Stimulated activated memory B cell treated with anti-CD40 and anti-IgM and Interleukin-4, amounts not matched to agents 10 μg/mL and 1 μg/mL and 100 μg/mL, for 72 hours (primary cell): ENCODE results near the gene MARCHF3.
"Not testable (repeated sequence)": the region's sequence is repeated elsewhere in the genome, so short reads cannot be mapped to it uniquely, and the experiment has no call there.

Source experiments
- ATAC-seq: fragments of 150-1000 bp; cut with Tn5 transposase; 2 replicates; pipeline ENCODE4 v1.10.0; 2021
- H3K27ac Mint-ChIP-seq: one replicate; pipeline ENCODE4 v1.8.0; 2022; ENCODE audit warnings: mild to moderate bottlenecking, mixed read lengths
- H3K27me3 Mint-ChIP-seq: one replicate; pipeline ENCODE4 v1.8.0; 2022; ENCODE audit warnings: mixed read lengths
- H3K36me3 Mint-ChIP-seq: one replicate; pipeline ENCODE4 v1.8.0; 2022; ENCODE audit warnings: mixed read lengths
- H3K4me1 Mint-ChIP-seq: one replicate; pipeline ENCODE4 v1.8.0; 2022; ENCODE audit warnings: mixed read lengths
- H3K4me3 Mint-ChIP-seq: one replicate; pipeline ENCODE4 v1.8.0; 2022; ENCODE audit warnings: mild to moderate bottlenecking, moderate library complexity, mixed read lengths
- H3K9me3 Mint-ChIP-seq: one replicate; pipeline ENCODE4 v1.8.0; 2022; ENCODE audit warnings: mixed read lengths

MARCHF3 gene

DNA sequence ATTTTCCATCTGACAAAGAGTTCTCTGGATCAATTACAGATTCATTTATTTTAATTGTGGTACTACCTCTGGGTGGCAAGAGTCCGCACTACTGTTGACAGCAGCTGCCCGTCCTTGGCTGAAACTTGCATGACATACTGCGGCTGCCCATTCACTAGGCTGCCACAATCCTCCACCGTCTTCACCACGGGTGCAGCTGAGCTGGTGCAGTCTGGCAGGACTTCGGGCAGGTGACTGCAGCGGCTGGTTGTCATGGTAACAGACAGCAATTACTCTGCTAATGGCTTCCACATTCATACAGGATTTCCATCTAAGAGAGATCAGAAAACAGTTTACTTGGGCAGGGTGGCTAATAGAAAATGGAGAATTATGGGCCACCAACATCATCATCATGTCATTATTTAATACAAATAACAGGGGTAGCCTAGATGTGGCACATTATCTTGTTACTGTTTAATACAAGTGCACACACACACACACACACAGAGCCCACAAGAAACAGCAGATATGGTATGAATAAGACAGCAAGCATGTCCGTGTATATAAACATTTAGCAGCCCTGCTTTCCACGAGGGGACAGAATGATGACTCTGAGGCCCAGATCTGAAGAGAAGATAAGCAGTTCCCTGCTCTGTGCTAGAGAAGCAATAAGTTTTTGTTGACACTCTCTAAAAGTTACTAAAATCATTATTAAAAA is 112.3 kb downstream of the MARCHF3 start:
- Mint-ChIP-seq H3K27me3 (no peaks in the 10 kb centered on the region), H3K4me3 (no peak overlapping the region), H3K9me3 (no peaks in the 10 kb centered on the region), H3K27ac (no peak overlapping the region), H3K4me1 (peaks cover 21% of the 10 kb centered on the region), H3K36me3 (peaks cover 47% of the 10 kb centered on the region)
- no peak for ATAC-seq

DNA sequence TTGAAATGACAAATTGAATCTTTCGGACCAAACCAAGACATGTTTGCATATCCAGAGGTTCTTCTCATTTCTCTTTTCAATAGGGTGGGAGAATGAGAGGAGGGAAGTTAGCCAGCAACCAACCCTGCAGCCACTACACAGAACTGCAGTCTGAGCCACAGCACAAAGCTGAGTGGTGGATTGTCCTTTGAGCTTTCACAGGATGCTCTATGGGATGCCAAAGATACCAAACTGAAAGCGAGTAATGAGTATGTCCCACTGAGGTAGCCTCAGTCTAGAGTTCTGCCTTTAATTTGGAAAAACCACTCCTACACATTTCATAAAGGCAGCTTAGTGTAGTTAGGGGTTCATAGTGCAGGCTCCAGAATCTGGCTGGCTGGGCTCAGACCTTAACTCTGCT is 114.9 kb downstream of the MARCHF3 start:
- Mint-ChIP-seq H3K4me3 (no peak overlapping the region), H3K36me3 (peaks cover 65% of the 10 kb centered on the region), H3K4me1 (peaks cover 10% of the 10 kb centered on the region), H3K9me3 (no peaks in the 10 kb centered on the region), H3K27me3 (no peaks in the 10 kb centered on the region), H3K27ac (no peak overlapping the region)
- no peak for ATAC-seq

GRCh38 chr5:126914801-126915436 is 115.4 kb downstream of the MARCHF3 start:
- peaks cover 71% of the 10 kb centered on the region for H3K36me3 Mint-ChIP-seq
- H3K27me3 Mint-ChIP-seq, result no peaks in the 10 kb centered on the region
- no peak overlapping the region for H3K4me3 Mint-ChIP-seq
- H3K4me1 Mint-ChIP-seq, result peaks cover 6% of the 10 kb centered on the region
- no peak for ATAC-seq
- H3K9me3 Mint-ChIP-seq, result peaks cover 3% of the 10 kb centered on the region
- H3K27ac Mint-ChIP-seq, result no peak overlapping the region

- no peak overlapping the region for H3K27ac Mint-ChIP-seq
- H3K36me3 Mint-ChIP-seq, result peaks cover 83% of the 10 kb centered on the region
- H3K9me3 Mint-ChIP-seq, result peaks cover 5% of the 10 kb centered on the region
- peaks cover 6% of the 10 kb centered on the region for H3K4me1 Mint-ChIP-seq
- ATAC-seq, result no peak
- H3K4me3 Mint-ChIP-seq, result no peak overlapping the region
- no peaks in the 10 kb centered on the region for H3K27me3 Mint-ChIP-seq
These were observed 117.7 kb downstream of the MARCHF3 start for GRCh38 chr5:126912616-126913200.

DNA sequence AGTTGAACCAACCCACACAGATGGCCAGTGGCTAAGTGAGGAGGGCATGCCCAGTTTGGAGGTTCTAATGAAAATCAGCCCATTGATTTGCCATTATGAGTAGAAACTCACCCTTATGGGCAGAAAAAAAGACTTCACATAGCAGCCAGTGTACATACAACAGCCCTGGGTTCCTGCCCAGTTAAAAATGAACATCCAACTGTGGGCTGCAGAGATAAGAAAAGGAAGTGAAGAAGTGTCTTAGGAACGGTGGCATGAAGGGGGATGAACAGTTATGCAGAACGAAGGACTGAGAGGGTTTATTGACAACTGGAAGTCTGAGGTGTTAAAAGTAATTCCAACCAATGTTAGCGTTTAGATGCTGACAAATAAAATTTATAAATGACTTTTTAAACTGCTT is 118.4 kb downstream of the MARCHF3 start:
- Mint-ChIP-seq H3K27me3 (no peaks in the 10 kb centered on the region), H3K36me3 (peaks cover 76% of the 10 kb centered on the region), H3K9me3 (peaks cover 5% of the 10 kb centered on the region), H3K27ac (no peak overlapping the region), H3K4me1 (peaks cover 4% of the 10 kb centered on the region), H3K4me3 (no peak overlapping the region)
- ATAC-seq, result no peak

- Mint-ChIP-seq H3K9me3 (peaks cover 5% of the 10 kb centered on the region), H3K4me1 (no peaks in the 10 kb centered on the region), H3K27ac (no peak overlapping the region), H3K36me3 (peaks cover 59% of the 10 kb centered on the region), H3K27me3 (no peaks in the 10 kb centered on the region), H3K4me3 (no peak overlapping the region)
- no peak for ATAC-seq
These were observed 120.5 kb downstream of the MARCHF3 start for GRCh38 chr5:126909856-126910255.

DNA sequence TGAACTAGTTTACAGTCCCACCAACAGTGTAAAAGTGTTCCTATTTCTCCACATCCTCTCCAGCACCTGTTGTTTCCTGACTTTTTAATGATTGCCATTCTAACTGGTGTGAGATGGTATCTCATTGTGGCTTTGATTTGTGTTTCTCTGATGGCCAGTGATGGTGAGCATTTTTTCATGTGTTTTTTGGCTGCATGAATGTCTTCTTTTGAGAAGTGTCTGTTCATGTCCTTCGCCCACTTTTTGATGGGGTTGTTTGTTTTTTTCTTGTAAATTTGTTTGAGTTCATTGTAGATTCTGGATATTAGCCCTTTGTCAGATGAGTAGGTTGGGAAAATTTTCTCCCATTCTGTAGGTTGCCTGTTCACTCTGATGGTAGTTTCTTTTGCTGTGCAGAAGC is 126.0 kb downstream of the MARCHF3 start:
- H3K4me1 Mint-ChIP-seq, H3K27me3 Mint-ChIP-seq, ATAC-seq, H3K4me3 Mint-ChIP-seq, H3K27ac Mint-ChIP-seq, H3K9me3 Mint-ChIP-seq: not testable (repeated sequence)
- H3K36me3 Mint-ChIP-seq, result peaks cover 46% of the 10 kb centered on the region

DNA sequence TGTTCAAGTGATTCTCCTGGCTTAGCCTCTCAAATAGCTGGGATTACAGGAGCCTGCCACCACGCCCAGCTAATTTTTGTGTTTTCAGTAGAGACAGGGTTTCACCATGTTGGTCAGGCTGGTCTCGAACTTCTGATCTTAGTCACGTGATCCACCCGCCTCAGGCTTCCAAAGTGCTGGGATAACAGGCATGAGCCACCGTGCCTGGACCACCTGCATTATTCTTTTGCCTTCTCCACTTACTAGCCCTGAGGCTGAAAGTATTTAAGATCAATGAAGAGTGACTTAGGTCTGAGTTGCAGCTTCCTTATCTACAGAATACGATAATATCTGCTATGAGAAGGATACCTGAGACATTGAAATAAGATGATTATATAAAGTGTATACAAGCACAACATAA is 129.6 kb downstream of the MARCHF3 start:
- peaks cover 64% of the 10 kb centered on the region for H3K36me3 Mint-ChIP-seq
- no peaks in the 10 kb centered on the region for H3K4me1 Mint-ChIP-seq
- no peak for ATAC-seq
- H3K9me3 Mint-ChIP-seq, result no peaks in the 10 kb centered on the region
- no peak overlapping the region for H3K4me3 Mint-ChIP-seq
- H3K27me3 Mint-ChIP-seq, result no peaks in the 10 kb centered on the region
- H3K27ac Mint-ChIP-seq, result no peak overlapping the region

GRCh38 chr5:126899476-126899875 is 130.9 kb downstream of the MARCHF3 start:
- H3K9me3 Mint-ChIP-seq, result no peaks in the 10 kb centered on the region
- no peak for ATAC-seq
- H3K36me3 Mint-ChIP-seq, result peaks cover 73% of the 10 kb centered on the region
- no peaks in the 10 kb centered on the region for H3K4me1 Mint-ChIP-seq
- H3K27ac Mint-ChIP-seq, result peak overlapping the region; percentile 63
- no peaks in the 10 kb centered on the region for H3K27me3 Mint-ChIP-seq
- no peak overlapping the region for H3K4me3 Mint-ChIP-seq

DNA sequence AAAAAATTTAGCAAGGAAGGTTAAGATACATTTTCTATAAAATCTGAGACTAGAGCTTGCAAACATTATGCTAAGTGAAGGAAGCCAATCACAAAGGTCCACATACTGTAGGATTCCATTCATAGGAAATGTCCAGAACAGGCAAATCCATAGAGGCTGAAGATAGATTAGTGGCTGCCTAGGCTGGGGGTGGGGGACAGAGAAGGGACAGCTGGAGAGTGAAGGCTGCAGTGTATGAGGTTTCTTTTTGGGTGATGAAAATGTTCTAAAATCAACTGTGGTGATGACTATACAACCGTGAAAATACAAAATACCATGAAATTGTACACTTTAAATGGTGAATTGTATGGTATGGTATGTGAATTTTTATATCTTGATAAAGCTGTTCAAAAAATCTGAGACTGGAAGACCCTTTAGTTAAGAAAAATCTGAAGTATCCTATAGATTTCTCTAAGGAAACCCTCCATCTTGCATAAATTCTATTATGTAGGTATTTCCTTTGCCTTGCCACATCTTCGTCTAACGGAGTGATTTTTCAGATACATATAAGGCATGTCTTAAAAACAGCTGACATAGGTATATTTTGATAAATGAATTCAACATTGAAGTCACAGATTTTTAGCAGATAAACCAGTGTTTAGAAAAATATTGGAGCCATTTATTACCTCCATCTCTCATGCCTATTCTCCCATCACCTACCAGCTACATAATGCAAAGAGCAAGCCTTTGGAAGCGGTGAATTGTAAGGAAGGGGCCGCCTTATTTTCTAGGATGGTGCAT is 132.3 kb downstream of the MARCHF3 start:
- Mint-ChIP-seq H3K27me3 (no peaks in the 10 kb centered on the region), H3K27ac (no peak overlapping the region), H3K9me3 (no peaks in the 10 kb centered on the region), H3K36me3 (peaks cover 70% of the 10 kb centered on the region), H3K4me1 (no peaks in the 10 kb centered on the region), H3K4me3 (no peak overlapping the region)
- ATAC-seq, result no peak

GRCh38 chr5:126896170-126896702 is 134.1 kb downstream of the MARCHF3 start:
- Mint-ChIP-seq H3K27ac (no peak overlapping the region), H3K4me1 (no peaks in the 10 kb centered on the region), H3K27me3 (no peaks in the 10 kb centered on the region), H3K4me3 (no peak overlapping the region), H3K36me3 (peaks cover 52% of the 10 kb centered on the region), H3K9me3 (no peaks in the 10 kb centered on the region)
- ATAC-seq, result no peak

DNA sequence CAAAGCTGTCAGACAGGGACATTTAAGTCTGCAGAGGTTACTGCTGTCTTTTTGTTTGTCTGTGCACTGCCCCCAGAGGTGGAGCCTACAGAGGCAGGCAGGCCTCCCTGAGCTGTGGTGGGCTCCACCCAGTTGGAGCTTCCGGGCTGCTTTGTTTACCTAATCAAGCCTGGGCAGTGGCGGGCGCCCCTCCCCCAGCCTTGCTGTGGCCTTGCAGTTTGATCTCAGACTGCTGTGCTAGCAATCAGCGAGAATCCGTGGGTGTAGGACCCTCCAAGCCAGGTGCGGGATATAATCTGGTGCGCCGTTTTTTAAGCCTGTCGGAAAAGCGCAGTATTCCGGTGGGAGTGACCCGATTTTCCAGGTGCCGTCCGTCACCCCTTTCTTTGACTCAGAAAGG is 134.6 kb downstream of the MARCHF3 start:
- not testable (repeated sequence) for H3K9me3 Mint-ChIP-seq, H3K4me3 Mint-ChIP-seq, H3K27me3 Mint-ChIP-seq, H3K4me1 Mint-ChIP-seq, H3K27ac Mint-ChIP-seq, ATAC-seq
- peaks cover 50% of the 10 kb centered on the region for H3K36me3 Mint-ChIP-seq

DNA sequence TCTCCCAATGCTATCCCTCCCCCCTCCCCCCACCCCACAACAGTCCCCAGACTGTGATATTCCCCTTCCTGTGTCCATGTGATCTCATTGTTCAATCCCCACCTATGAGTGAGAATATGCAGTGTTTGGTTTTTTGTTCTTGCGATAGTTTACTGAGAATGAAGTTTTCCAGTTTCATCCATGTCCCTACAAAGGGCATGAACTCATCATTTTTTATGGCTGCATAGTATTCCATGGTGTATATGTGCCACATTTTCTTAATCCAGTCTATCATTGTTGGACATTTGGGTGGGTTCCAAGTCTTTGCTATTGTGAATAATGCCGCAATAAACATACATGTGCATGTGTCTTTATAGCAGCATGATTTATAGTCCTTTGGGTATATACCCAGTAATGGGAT is 139.9 kb downstream of the MARCHF3 start:
- H3K9me3 Mint-ChIP-seq, H3K27me3 Mint-ChIP-seq, H3K4me1 Mint-ChIP-seq, ATAC-seq, H3K4me3 Mint-ChIP-seq, H3K27ac Mint-ChIP-seq: not testable (repeated sequence)
- H3K36me3 Mint-ChIP-seq, result peaks cover 29% of the 10 kb centered on the region

GRCh38 chr5:126888175-126888574 is 142.2 kb downstream of the MARCHF3 start:
- peak overlapping the region; percentile 2 for H3K27ac Mint-ChIP-seq
- H3K4me1 Mint-ChIP-seq, result no peaks in the 10 kb centered on the region
- no peak for ATAC-seq
- H3K9me3 Mint-ChIP-seq, result no peaks in the 10 kb centered on the region
- peaks cover 28% of the 10 kb centered on the region for H3K36me3 Mint-ChIP-seq
- H3K27me3 Mint-ChIP-seq, result no peaks in the 10 kb centered on the region
- no peak overlapping the region for H3K4me3 Mint-ChIP-seq

GRCh38 chr5:126884269-126884819 is 146.0 kb downstream of the MARCHF3 start:
- Mint-ChIP-seq H3K36me3 (peaks cover 34% of the 10 kb centered on the region), H3K4me3 (no peak overlapping the region), H3K9me3 (no peaks in the 10 kb centered on the region), H3K27ac (no peak overlapping the region), H3K27me3 (no peaks in the 10 kb centered on the region), H3K4me1 (no peaks in the 10 kb centered on the region)
- no peak for ATAC-seq
